Measurements from ENCODE around the gene TOM1L2. TPM values are rescaled to one million over a fixed set of nuclear protein-coding genes. Genes with fewer than 3 reads are reported as not detected.

The TOM1L2 gene
- total RNA-seq, 4 donors from 2014 or later = 55.7 to 97.1 (median 73.3) TPM

GRCh38 chr17:17865035-17865434 is 107.2 kb downstream of the TOM1L2 start:
- H3K36me3 ChIP-seq = peaks cover 0 to 29% of the 10 kb centered on the region in 2 donors
- intact Hi-C loops (cut with DNase I; ENCODE audit: low total_unique reads) = no loop called here
- TF ChIP-seq POLR2A (IDR thresholded peaks at IDR 0.05) = no peak
- TF ChIP-seq CTCF (IDR thresholded peaks at IDR 0.05 in 4 of 5, conservative IDR thresholded peaks at IDR 0.05 in 1 of 5) = no peak

DNA sequence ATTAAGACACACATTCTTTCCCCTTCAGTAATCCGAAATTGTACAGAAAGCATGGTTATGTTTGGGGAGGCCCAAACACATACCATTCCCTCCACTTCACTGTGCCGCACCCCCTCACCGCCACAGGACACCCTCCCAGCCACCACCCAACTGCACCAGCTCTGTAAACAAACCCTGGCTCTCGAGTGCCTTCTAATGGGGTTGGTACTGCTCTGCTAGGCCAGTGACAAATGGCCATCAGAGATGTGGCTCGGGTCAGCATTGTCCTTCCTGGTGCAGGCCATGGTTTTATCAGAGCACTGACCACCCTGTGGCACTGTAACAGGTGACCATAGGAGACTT is 111.5 kb downstream of the TOM1L2 start:
- peak overlapping the region in 1 of 4 donors; percentile 28 for H3K27ac ChIP-seq
- in situ Hi-C loops (cut with MboI; ENCODE audit: low sequenced_read_pairs in 4 of 4) = loop anchor here (10.0 to 25.0 kb wide), 3 partner anchors 56 to 186 kb away; partner anchors contain the start of gene RAI1 (in 3 of the 4)

More at GRCh38 chr17:17865035-17865434, 107.2 kb downstream of the TOM1L2 start:
- H3K9me3 ChIP-seq = no peaks in the 10 kb centered on the region
- H3K4me3 ChIP-seq = no peak overlapping the region
- no peak overlapping the region for H3K27ac ChIP-seq
- peaks cover under 1 to 15% of the 10 kb centered on the region in 2 donors for H3K4me1 ChIP-seq
- DNase-seq (no peak), ATAC-seq (no peak)
- in situ Hi-C loops (cut with MboI; ENCODE audit: low sequenced_read_pairs in 4 of 4) = loop anchor here (10.0 to 25.0 kb wide), 3 partner anchors 60 to 190 kb away; partner anchors contain the start of gene RAI1 (in 3 of the 4)
- H3K27me3 ChIP-seq = no peaks in the 10 kb centered on the region

GRCh38 chr17:17859909-17860765 is 112.1 kb downstream of the TOM1L2 start:
- TF ChIP-seq CTCF (IDR thresholded peaks at IDR 0.05 in 4 of 5, conservative IDR thresholded peaks at IDR 0.05 in 1 of 5) (peak; percentile 96 to 99 (median 98)), POLR2A (IDR thresholded peaks at IDR 0.05) (no peak)
- Histone ChIP-seq H3K4me1 (peaks cover 4 to 5% of the 10 kb centered on the region in 2 donors), H3K27ac (peak overlapping the region in 3 of 4 donors; percentile 28 to 44 (median 38)), H3K36me3 (peaks cover 0 to 14% of the 10 kb centered on the region in 2 donors), H3K9me3 (no peaks in the 10 kb centered on the region), H3K27me3 (no peaks in the 10 kb centered on the region), H3K4me3 (no peak overlapping the region)
- intact Hi-C loops (cut with DNase I; ENCODE audit: low total_unique reads) (loop anchor here (1.0 kb wide), 2 partner anchors 48 to 179 kb away; partner anchors contain the start of gene RAI1), in situ Hi-C loops (cut with MboI; ENCODE audit: low sequenced_read_pairs in 4 of 4) (loop anchor here (5.0 to 25.0 kb wide), 6 partner anchors 48 to 185 kb away; partner anchors contain the start of gene RAI1 (in 3 of the 4))
- DNase-seq = peak in 1 of 2 donors; percentile 64
- ATAC-seq = peak; percentile 94 to 95

More for the DNA sequence above, 111.5 kb downstream of the TOM1L2 start:
- intact Hi-C loops (cut with DNase I; ENCODE audit: low total_unique reads) = loop anchor here (1.0 kb wide), 2 partner anchors 48 to 179 kb away; partner anchors contain the start of gene RAI1
- Histone ChIP-seq H3K36me3 (peaks cover 0 to 15% of the 10 kb centered on the region in 2 donors), H3K4me1 (peaks cover 4 to 5% of the 10 kb centered on the region in 2 donors), H3K4me3 (no peak overlapping the region), H3K27me3 (no peaks in the 10 kb centered on the region), H3K9me3 (no peaks in the 10 kb centered on the region)
- TF ChIP-seq POLR2A (IDR thresholded peaks at IDR 0.05) = no peak
- no peak for TF ChIP-seq CTCF (IDR thresholded peaks at IDR 0.05 in 4 of 5, conservative IDR thresholded peaks at IDR 0.05 in 1 of 5)
- no peak for ATAC-seq
- no peak for DNase-seq

DNA sequence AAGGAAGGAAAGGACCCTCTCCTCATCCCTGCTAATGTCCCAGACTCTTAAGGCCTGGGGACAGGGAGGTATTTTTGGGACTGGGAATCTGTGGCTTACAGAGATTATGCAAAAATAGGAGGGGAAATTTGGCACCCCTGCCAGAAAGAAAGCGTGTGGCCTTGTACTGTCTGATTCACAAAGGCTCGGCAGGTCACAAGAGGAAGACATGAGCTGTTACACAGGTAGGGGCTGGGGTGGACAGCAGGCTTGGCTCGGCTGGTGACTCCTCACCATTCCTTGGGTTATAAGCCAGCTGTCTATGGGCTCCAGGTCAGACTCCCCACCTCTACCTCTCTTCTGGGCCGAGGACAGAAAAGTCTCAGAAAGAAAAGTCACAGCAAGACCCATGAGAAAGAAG is 114.7 kb downstream of the TOM1L2 start:
- H3K9me3 ChIP-seq = no peaks in the 10 kb centered on the region
- H3K4me3 ChIP-seq = no peak overlapping the region
- intact Hi-C loops (cut with DNase I; ENCODE audit: low total_unique reads) (no loop called here), in situ Hi-C loops (cut with MboI; ENCODE audit: low sequenced_read_pairs in 4 of 4) (loop anchor here (5.0 to 25.0 kb wide), 4 partner anchors 45 to 170 kb away; partner anchors contain the start of gene RAI1 (in 3 of the 4))
- H3K27ac ChIP-seq = no peak overlapping the region
- no peak for DNase-seq
- TF ChIP-seq POLR2A (IDR thresholded peaks at IDR 0.05) = no peak
- TF ChIP-seq CTCF (IDR thresholded peaks at IDR 0.05 in 4 of 5, conservative IDR thresholded peaks at IDR 0.05 in 1 of 5) = no peak
- peaks cover 4 to 5% of the 10 kb centered on the region in 2 donors for H3K4me1 ChIP-seq
- peaks cover 0 to 14% of the 10 kb centered on the region in 2 donors for H3K36me3 ChIP-seq
- ATAC-seq = no peak
- no peaks in the 10 kb centered on the region for H3K27me3 ChIP-seq
